GM23338 (cell line): ENCODE measurements around the gene DHDDS. TPM values are rescaled to one million over a fixed set of nuclear protein-coding genes. Genes with fewer than 3 reads are reported as not detected.
A peak's percentile ranks its signal among the peaks of the same experiment; 100 is the strongest.

Source experiments
- ATAC-seq: fragments of 200-7000 bp; cut with Tn5 transposase; 3 replicates; pipeline ENCODE4 v1.9.1; 2020
- DNase-seq: peaks from one replicate; pipeline ENCODE4 v3.0.0-alpha.2; 2015; ENCODE audit warnings: low spot score
- H2AFZ ChIP-seq: fragments of 200-600 bp; sonication (generic); 2 replicates; pipeline ENCODE4 v1.8.0; 2016; ENCODE audit warnings: antibody characterized with exemption, mild to moderate bottlenecking, moderate library complexity
- H3F3A ChIP-seq: fragments of 200-600 bp; sonication (generic); replicated peaks from 2 replicates; pipeline ENCODE4 v1.8.0; 2017; ENCODE audit warnings: antibody characterized with exemption, mixed run types, low read depth
- H3K27ac ChIP-seq: fragments of 200-600 bp; sonication (generic); 2 replicates; pipeline ENCODE4 v1.6.1; 2016; ENCODE audit warnings: low read depth
- H3K27me3 ChIP-seq: fragments of 200-600 bp; sonication (generic); 2 replicates; pipeline ENCODE4 v1.8.0; 2016; ENCODE audit warnings: mild to moderate bottlenecking, mixed run types, moderate library complexity; ENCODE audit not compliant: insufficient read depth
- H3K36me3 ChIP-seq: fragments of 200-600 bp; sonication (generic); 2 replicates; pipeline ENCODE4 v1.8.0; 2016; ENCODE audit warnings: mild to moderate bottlenecking; ENCODE audit not compliant: insufficient read depth
- H3K4me1 ChIP-seq: fragments of 200-600 bp; sonication (generic); 2 replicates; pipeline ENCODE4 v1.8.0; 2016; ENCODE audit warnings: mild to moderate bottlenecking, moderate library complexity; ENCODE audit not compliant: insufficient read depth
- H3K4me2 ChIP-seq: fragments of 200-600 bp; sonication (generic); 2 replicates; pipeline ENCODE4 v1.7.1; 2017; ENCODE audit warnings: mixed run types
- H3K4me3 ChIP-seq: fragments of 200-600 bp; sonication (generic); 2 replicates; pipeline ENCODE4 v1.6.1; 2016; ENCODE audit warnings: mixed run types
- H3K79me2 ChIP-seq: fragments of 200-600 bp; sonication (generic); replicated peaks from 2 replicates; pipeline ENCODE4 v1.8.0; 2017; ENCODE audit warnings: mild to moderate bottlenecking; ENCODE audit not compliant: insufficient read depth
- H3K9me2 ChIP-seq: fragments of 200-600 bp; sonication (generic); 2 replicates; pipeline ENCODE4 v1.8.0; 2017; ENCODE audit not compliant: insufficient read depth
- H4K20me1 ChIP-seq: fragments of 200-600 bp; sonication (generic); replicated peaks from 2 replicates; pipeline ENCODE4 v1.8.0; 2017; ENCODE audit warnings: mild to moderate bottlenecking; ENCODE audit not compliant: insufficient read depth
- H3K27ac Mint-ChIP-seq: 2 replicates; pipeline ENCODE4 v1.8.0; 2020; ENCODE audit warnings: inconsistent platforms, mild to moderate bottlenecking, moderate library complexity, mixed read lengths
- H3K27me3 Mint-ChIP-seq: 3 replicates; pipeline ENCODE4 v1.8.0; 2022; ENCODE audit warnings: low read depth, mild to moderate bottlenecking, moderate library complexity, mixed read lengths, inconsistent platforms; ENCODE audit not compliant: insufficient read depth, poor library complexity
- H3K36me3 Mint-ChIP-seq: 3 replicates; pipeline ENCODE4 v1.8.0; 2021; ENCODE audit warnings: low read depth, mild to moderate bottlenecking, inconsistent platforms, moderate library complexity, mixed read lengths
- H3K4me1 Mint-ChIP-seq: 3 replicates; pipeline ENCODE4 v1.8.0; 2020; ENCODE audit warnings: mild to moderate bottlenecking, inconsistent platforms, mixed read lengths
- H3K4me3 Mint-ChIP-seq: 3 replicates; pipeline ENCODE4 v1.8.0; 2021; ENCODE audit warnings: moderate library complexity, mild to moderate bottlenecking, inconsistent platforms, mixed read lengths
- H3K9me3 Mint-ChIP-seq: 3 replicates; pipeline ENCODE4 v1.8.0; 2020; ENCODE audit warnings: moderate library complexity, mild to moderate bottlenecking, inconsistent platforms, mixed read lengths
- CREB1 ChIP-seq: fragments of 250-450 bp; sonication (Bioruptor Pico); IDR thresholded peaks from 2 replicates; pipeline ENCODE4 v1.5.0; 2020; ENCODE audit warnings: low read depth, mild to moderate bottlenecking, moderate library complexity
- EZH2 ChIP-seq: fragments of 200-600 bp; sonication (generic); IDR thresholded peaks from one replicate; pipeline ENCODE4 v1.8.0; 2017; ENCODE audit warnings: antibody characterized with exemption, mild to moderate bottlenecking, low read depth; ENCODE audit not compliant: unreplicated experiment
- EZH2phosphoT487 ChIP-seq: fragments of 200-600 bp; sonication (generic); IDR thresholded peaks from one replicate; pipeline ENCODE4 v1.8.1; 2018; ENCODE audit warnings: antibody characterized with exemption; ENCODE audit not compliant: unreplicated experiment
- JUNB ChIP-seq: IDR thresholded peaks from one replicate; pipeline ENCODE4 v1.6.1; 2016; ENCODE audit warnings: antibody characterized with exemption; ENCODE audit not compliant: unreplicated experiment
- NANOG ChIP-seq: IDR thresholded peaks from 2 replicates; pipeline ENCODE4 v1.6.1; 2016; ENCODE audit warnings: antibody characterized with exemption, borderline replicate concordance
- POLR2AphosphoS5 ChIP-seq: IDR thresholded peaks from 2 replicates; pipeline ENCODE4 v1.6.1; 2016; ENCODE audit warnings: antibody characterized with exemption, low read depth
- STAT1 ChIP-seq: IDR thresholded peaks from one replicate; pipeline ENCODE4 v1.6.1; 2016; ENCODE audit warnings: antibody characterized with exemption; ENCODE audit not compliant: unreplicated experiment
- ZNF114 ChIP-seq: fragments of 250-450 bp; sonication (Bioruptor Pico); IDR thresholded peaks from 2 replicates; pipeline ENCODE4 v1.5.0; 2020; ENCODE audit warnings: mild to moderate bottlenecking, moderate library complexity
- ZNF331 ChIP-seq: fragments of 250-450 bp; sonication (Bioruptor Pico); IDR thresholded peaks from 2 replicates; pipeline ENCODE4 v1.5.0; 2020; ENCODE audit warnings: low read depth, mild to moderate bottlenecking, moderate library complexity
- polyA plus RNA-seq: library from polyadenylated mRNA; unstranded; fragments of >200 nt; fragmentation: Nextera tagmentation; extraction: Ambion mirVana; gene quantifications from 2 replicates; pipeline ENCODE4 v1.2.1, GENCODE V29; 2016
- total RNA-seq: library from RNA; depleted of rRNA; stranded (reverse); fragments of >200 nt; shearing (Covaris generic); gene quantifications from 2 replicates; pipeline ENCODE4 v1.2.3, GENCODE V29; 2014
- TF ChIP-seq, protein P1 (sequence below): IDR thresholded peaks from one replicate; pipeline ENCODE4 v1.6.1; 2018; ENCODE audit warnings: antibody characterized with exemption; ENCODE audit not compliant: unreplicated experiment
- TF ChIP-seq, protein P2 (sequence below), 2 experiments: fragments of 200-600 bp in 1 of 2; sonication (generic) in 1 of 2; conservative IDR thresholded peaks; 2 replicates each; pipeline versions ENCODE4 v1.5.1 to v1.6.1; 2016 to 2017; ENCODE audit warnings: antibody characterized with exemption in 2 of 2, low read depth in 2 of 2, mild to moderate bottlenecking in 2 of 2, moderate library complexity in 1 of 2
- TF ChIP-seq, protein P3 (sequence below): fragments of 250-450 bp; sonication (Bioruptor Pico); IDR thresholded peaks from 2 replicates; pipeline ENCODE4 v1.5.0; 2020; ENCODE audit warnings: mild to moderate bottlenecking, moderate library complexity
- TF ChIP-seq, protein P4 (sequence below): IDR thresholded peaks from 2 replicates; pipeline ENCODE4 v1.6.1; 2016; ENCODE audit warnings: antibody characterized with exemption

DHDDS gene
- total and polyA plus RNA-seq, 2 experiments from 2014 or later: 32.6 to 49.5 TPM

DNA sequence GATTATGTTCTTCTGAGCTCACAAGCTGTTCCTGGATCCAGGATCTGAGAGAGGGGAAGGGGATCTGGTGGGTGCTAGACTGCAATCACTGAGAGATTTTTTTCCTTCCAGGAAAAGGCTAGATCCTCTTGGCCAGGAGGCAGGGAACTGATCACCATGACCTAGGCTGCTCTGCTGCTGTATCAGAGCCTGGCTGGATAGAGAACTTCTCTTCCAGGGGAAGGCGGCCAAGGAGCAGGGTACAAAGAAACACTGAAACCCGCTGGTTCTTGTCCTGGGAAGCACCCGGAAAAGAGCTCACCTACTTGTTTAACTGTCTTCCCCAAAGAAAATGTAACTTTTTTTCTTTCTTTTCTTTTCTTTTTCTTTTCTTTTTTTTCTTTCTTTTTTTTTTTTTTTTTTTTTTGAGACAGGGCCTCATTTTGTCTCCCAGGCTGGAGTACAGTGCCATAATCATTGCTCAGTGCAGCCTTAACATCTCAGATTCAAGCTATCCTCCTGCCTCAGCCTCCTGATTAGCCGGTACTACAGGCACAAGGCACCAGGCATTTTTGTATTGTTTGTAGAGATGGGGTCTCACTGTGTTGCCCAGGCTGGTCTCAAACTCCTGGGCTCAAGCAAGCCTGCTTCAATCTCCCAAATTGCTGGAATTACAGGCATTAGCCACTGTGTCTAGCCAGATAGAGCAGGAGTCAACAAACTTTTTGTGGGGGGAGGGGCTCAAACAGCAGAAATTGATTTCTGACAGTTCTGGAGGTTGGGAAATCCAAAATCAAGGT, 85.1 kb downstream of the DHDDS start:
- ATAC-seq (no peak), DNase-seq (no peak)
- Histone ChIP-seq H3K9me2 (no peaks in the 10 kb centered on the region), H3K27ac (no peak overlapping the region), H3K27me3 (no peaks in the 10 kb centered on the region), H3K4me2 (no peak overlapping the region), H4K20me1 (no peaks in the 10 kb centered on the region), H2AFZ (0 out of 2 replicates have a peak overlapping the region, but pooled peaks have one; percentile 56), H3K4me3 (no peak overlapping the region), H3K4me1 (peaks cover 8% of the 10 kb centered on the region), H3K79me2 (no peaks in the 10 kb centered on the region), H3F3A (no peaks in the 10 kb centered on the region), H3K36me3 (no peaks in the 10 kb centered on the region)
- H3K9me3 Mint-ChIP-seq: peaks cover 4% of the 10 kb centered on the region; the same call in 1 of the 3 replicates
- H3K4me3 Mint-ChIP-seq: no peak overlapping the region
- no peak overlapping the region for H3K27ac Mint-ChIP-seq
- TF ChIP-seq CREB1 (CRISPR knock-in tag) (no peak), EZH2phosphoT487 (no peak), JUNB (no peak), ZNF114 (CRISPR knock-in tag) (no peak), STAT1 (no peak), ZNF331 (CRISPR knock-in tag) (no peak), POLR2AphosphoS5 (no peak), EZH2 (no peak), NANOG (no peak)
- TF ChIP-seq, protein P1, sequence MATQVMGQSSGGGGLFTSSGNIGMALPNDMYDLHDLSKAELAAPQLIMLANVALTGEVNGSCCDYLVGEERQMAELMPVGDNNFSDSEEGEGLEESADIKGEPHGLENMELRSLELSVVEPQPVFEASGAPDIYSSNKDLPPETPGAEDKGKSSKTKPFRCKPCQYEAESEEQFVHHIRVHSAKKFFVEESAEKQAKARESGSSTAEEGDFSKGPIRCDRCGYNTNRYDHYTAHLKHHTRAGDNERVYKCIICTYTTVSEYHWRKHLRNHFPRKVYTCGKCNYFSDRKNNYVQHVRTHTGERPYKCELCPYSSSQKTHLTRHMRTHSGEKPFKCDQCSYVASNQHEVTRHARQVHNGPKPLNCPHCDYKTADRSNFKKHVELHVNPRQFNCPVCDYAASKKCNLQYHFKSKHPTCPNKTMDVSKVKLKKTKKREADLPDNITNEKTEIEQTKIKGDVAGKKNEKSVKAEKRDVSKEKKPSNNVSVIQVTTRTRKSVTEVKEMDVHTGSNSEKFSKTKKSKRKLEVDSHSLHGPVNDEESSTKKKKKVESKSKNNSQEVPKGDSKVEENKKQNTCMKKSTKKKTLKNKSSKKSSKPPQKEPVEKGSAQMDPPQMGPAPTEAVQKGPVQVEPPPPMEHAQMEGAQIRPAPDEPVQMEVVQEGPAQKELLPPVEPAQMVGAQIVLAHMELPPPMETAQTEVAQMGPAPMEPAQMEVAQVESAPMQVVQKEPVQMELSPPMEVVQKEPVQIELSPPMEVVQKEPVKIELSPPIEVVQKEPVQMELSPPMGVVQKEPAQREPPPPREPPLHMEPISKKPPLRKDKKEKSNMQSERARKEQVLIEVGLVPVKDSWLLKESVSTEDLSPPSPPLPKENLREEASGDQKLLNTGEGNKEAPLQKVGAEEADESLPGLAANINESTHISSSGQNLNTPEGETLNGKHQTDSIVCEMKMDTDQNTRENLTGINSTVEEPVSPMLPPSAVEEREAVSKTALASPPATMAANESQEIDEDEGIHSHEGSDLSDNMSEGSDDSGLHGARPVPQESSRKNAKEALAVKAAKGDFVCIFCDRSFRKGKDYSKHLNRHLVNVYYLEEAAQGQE: no peak
- TF ChIP-seq, protein P2, sequence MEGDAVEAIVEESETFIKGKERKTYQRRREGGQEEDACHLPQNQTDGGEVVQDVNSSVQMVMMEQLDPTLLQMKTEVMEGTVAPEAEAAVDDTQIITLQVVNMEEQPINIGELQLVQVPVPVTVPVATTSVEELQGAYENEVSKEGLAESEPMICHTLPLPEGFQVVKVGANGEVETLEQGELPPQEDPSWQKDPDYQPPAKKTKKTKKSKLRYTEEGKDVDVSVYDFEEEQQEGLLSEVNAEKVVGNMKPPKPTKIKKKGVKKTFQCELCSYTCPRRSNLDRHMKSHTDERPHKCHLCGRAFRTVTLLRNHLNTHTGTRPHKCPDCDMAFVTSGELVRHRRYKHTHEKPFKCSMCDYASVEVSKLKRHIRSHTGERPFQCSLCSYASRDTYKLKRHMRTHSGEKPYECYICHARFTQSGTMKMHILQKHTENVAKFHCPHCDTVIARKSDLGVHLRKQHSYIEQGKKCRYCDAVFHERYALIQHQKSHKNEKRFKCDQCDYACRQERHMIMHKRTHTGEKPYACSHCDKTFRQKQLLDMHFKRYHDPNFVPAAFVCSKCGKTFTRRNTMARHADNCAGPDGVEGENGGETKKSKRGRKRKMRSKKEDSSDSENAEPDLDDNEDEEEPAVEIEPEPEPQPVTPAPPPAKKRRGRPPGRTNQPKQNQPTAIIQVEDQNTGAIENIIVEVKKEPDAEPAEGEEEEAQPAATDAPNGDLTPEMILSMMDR (conservative IDR thresholded peaks at IDR 0.05; ENCODE audit: low read depth in 2 of 2): no peak
- TF ChIP-seq, protein P3, sequence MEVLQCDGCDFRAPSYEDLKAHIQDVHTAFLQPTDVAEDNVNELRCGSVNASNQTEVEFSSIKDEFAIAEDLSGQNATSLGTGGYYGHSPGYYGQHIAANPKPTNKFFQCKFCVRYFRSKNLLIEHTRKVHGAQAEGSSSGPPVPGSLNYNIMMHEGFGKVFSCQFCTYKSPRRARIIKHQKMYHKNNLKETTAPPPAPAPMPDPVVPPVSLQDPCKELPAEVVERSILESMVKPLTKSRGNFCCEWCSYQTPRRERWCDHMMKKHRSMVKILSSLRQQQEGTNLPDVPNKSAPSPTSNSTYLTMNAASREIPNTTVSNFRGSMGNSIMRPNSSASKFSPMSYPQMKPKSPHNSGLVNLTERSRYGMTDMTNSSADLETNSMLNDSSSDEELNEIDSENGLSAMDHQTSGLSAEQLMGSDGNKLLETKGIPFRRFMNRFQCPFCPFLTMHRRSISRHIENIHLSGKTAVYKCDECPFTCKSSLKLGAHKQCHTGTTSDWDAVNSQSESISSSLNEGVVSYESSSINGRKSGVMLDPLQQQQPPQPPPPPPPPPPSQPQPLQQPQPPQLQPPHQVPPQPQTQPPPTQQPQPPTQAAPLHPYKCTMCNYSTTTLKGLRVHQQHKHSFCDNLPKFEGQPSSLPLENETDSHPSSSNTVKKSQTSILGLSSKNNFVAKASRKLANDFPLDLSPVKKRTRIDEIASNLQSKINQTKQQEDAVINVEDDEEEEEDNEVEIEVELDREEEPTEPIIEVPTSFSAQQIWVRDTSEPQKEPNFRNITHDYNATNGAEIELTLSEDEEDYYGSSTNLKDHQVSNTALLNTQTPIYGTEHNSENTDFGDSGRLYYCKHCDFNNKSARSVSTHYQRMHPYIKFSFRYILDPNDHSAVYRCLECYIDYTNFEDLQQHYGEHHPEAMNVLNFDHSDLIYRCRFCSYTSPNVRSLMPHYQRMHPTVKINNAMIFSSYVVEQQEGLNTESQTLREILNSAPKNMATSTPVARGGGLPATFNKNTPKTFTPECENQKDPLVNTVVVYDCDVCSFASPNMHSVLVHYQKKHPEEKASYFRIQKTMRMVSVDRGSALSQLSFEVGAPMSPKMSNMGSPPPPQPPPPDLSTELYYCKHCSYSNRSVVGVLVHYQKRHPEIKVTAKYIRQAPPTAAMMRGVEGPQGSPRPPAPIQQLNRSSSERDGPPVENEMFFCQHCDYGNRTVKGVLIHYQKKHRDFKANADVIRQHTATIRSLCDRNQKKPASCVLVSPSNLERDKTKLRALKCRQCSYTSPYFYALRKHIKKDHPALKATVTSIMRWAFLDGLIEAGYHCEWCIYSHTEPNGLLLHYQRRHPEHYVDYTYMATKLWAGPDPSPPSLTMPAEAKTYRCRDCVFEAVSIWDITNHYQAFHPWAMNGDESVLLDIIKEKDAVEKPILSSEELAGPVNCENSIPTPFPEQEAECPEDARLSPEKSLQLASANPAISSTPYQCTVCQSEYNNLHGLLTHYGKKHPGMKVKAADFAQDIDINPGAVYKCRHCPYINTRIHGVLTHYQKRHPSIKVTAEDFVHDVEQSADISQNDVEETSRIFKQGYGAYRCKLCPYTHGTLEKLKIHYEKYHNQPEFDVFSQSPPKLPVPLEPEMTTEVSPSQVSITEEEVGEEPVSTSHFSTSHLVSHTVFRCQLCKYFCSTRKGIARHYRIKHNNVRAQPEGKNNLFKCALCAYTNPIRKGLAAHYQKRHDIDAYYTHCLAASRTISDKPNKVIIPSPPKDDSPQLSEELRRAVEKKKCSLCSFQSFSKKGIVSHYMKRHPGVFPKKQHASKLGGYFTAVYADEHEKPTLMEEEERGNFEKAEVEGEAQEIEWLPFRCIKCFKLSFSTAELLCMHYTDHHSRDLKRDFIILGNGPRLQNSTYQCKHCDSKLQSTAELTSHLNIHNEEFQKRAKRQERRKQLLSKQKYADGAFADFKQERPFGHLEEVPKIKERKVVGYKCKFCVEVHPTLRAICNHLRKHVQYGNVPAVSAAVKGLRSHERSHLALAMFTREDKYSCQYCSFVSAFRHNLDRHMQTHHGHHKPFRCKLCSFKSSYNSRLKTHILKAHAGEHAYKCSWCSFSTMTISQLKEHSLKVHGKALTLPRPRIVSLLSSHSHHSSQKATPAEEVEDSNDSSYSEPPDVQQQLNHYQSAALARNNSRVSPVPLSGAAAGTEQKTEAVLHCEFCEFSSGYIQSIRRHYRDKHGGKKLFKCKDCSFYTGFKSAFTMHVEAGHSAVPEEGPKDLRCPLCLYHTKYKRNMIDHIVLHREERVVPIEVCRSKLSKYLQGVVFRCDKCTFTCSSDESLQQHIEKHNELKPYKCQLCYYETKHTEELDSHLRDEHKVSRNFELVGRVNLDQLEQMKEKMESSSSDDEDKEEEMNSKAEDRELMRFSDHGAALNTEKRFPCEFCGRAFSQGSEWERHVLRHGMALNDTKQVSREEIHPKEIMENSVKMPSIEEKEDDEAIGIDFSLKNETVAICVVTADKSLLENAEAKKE (CRISPR knock-in tag): no peak
- TF ChIP-seq, protein P4, sequence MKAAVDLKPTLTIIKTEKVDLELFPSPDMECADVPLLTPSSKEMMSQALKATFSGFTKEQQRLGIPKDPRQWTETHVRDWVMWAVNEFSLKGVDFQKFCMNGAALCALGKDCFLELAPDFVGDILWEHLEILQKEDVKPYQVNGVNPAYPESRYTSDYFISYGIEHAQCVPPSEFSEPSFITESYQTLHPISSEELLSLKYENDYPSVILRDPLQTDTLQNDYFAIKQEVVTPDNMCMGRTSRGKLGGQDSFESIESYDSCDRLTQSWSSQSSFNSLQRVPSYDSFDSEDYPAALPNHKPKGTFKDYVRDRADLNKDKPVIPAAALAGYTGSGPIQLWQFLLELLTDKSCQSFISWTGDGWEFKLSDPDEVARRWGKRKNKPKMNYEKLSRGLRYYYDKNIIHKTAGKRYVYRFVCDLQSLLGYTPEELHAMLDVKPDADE: no peak
- peaks cover 16% of the 10 kb centered on the region for H3K27me3 Mint-ChIP-seq
- H3K36me3 Mint-ChIP-seq: no peaks in the 10 kb centered on the region
- peaks cover 9% of the 10 kb centered on the region; the same call in 2 of the 3 replicates for H3K4me1 Mint-ChIP-seq
